Thyroid gland (tissue), 4 donors: ENCODE results near the gene LRRFIP1.

Experiments
- POLR2A ChIP-seq, 2 donors: fragments of 450-650 bp; IDR thresholded peaks; one replicate each; pipeline ENCODE4 v1.6.1; 2017; ENCODE audit warnings: antibody characterized with exemption in 2 of 2, mild to moderate bottlenecking in 2 of 2, moderate library complexity in 1 of 2
- TF ChIP-seq, protein P1 (sequence below), 6 experiments: fragments of 200-600 bp in 3 of 6; fragments of 450-650 bp in 3 of 6; sonication (generic) in 3 of 6; IDR thresholded peaks; one replicate each; pipeline ENCODE4 v1.5.1; 2016 to 2019; ENCODE audit warnings: antibody characterized with exemption in 6 of 6, mild to moderate bottlenecking in 2 of 6, inconsistent platforms in 1 of 6, moderate library complexity in 1 of 6

DNA sequence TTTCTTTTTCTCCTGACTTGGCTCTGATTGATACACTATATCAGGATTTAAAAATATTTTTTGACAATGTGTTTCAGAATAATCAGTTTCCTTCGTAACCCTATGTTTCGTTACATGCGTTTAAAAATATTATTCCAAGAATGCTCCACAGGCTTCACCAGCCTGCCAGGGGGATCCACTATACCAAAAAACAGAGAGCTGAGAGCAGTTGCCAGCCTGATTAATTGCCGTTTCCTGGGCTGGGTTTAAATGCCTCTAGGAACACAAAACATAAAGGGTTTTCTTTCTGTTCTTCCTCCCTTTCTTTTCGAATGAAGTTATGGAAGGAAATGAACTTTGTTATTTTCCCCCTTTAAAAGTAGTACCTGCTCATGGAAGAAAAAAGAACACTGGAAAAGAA is 47.9 kb downstream of the LRRFIP1 start:
- TF ChIP-seq, protein P1, sequence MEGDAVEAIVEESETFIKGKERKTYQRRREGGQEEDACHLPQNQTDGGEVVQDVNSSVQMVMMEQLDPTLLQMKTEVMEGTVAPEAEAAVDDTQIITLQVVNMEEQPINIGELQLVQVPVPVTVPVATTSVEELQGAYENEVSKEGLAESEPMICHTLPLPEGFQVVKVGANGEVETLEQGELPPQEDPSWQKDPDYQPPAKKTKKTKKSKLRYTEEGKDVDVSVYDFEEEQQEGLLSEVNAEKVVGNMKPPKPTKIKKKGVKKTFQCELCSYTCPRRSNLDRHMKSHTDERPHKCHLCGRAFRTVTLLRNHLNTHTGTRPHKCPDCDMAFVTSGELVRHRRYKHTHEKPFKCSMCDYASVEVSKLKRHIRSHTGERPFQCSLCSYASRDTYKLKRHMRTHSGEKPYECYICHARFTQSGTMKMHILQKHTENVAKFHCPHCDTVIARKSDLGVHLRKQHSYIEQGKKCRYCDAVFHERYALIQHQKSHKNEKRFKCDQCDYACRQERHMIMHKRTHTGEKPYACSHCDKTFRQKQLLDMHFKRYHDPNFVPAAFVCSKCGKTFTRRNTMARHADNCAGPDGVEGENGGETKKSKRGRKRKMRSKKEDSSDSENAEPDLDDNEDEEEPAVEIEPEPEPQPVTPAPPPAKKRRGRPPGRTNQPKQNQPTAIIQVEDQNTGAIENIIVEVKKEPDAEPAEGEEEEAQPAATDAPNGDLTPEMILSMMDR (IDR thresholded peaks at IDR 0.05), result no peak
- TF ChIP-seq POLR2A (IDR thresholded peaks at IDR 0.05), result no peak
